Mononuclear cell (primary cell): ENCODE data around the gene TBC1D23. TPM values are rescaled to one million over a fixed set of nuclear protein-coding genes. Genes with fewer than 3 reads are reported as not detected.
"Not testable (repeated sequence)": the region's sequence is repeated elsewhere in the genome, so short reads cannot be mapped to it uniquely, and the experiment has no call there.

Source experiments
- H3K27me3 ChIP-seq: 2 replicates; pipeline ENCODE4 v1.6.0; 2011; ENCODE audit warnings: low read length, control low read depth; ENCODE audit not compliant: insufficient read depth
- H3K4me1 ChIP-seq: 2 replicates; pipeline ENCODE4 v1.5.1; 2011; ENCODE audit warnings: mild to moderate bottlenecking, low read length, control low read depth; ENCODE audit not compliant: insufficient read depth
- H3K4me3 ChIP-seq: 2 replicates; pipeline ENCODE4 v1.5.1; 2011; ENCODE audit warnings: mild to moderate bottlenecking, low read length, moderate library complexity
- H3K9me3 ChIP-seq: 2 replicates; pipeline ENCODE4 v1.5.1; 2011; ENCODE audit warnings: low read depth, mild to moderate bottlenecking, control low read depth, low read length
- total RNA-seq: library from RNA; depleted of rRNA; stranded (reverse); fragments of >200 nt; gene quantifications from one replicate; pipeline ENCODE4 v1.2.3, GENCODE V29; 2012

Gene TBC1D23
- total RNA-seq, 1 donor: 43.4 TPM

DNA sequence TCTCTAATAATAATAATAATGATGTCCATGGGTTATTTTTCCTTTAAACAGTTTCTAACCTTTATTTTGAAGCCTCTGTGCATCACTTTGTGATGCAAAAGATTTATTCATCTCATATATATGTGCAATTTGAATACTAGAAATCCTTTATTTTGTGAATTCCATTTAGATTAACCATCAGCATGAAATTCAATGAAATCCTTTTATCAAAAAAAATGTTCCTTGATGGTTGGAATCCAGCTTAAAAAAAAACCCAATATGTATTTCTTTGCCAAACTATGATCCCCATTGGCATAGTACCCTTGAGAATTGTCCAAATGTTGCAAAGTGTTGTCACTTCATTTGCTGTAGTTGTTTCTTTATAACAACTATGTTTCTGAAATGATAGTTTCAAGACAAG lies 7.4 kb downstream of the TBC1D23 start:
- Histone ChIP-seq H3K4me3 (no peak overlapping the region), H3K9me3 (no peaks in the 10 kb centered on the region), H3K4me1 (peaks cover 13% of the 10 kb centered on the region), H3K27me3 (no peaks in the 10 kb centered on the region)

DNA sequence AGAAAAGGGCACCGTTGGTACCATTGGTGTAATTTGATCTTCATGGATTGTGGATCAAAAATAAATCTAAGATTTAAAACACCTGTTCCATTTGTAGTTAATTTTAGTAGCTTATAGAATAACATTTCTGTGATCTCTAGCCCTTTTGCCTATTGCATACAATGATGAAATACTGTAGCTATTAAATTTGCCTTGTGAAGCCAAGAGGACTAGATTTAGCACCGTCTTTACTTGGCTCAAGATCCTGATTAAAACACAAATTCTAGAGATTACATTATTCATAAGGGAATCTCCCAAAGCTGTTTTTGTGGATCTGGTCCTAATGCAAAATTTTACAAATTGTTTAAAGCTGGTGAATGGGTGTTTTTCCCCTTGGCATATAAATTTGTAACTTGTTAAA lies 8.2 kb downstream of the TBC1D23 start:
- Histone ChIP-seq H3K9me3 (no peaks in the 10 kb centered on the region), H3K4me1 (peaks cover 7% of the 10 kb centered on the region), H3K4me3 (no peak overlapping the region), H3K27me3 (no peaks in the 10 kb centered on the region)

DNA sequence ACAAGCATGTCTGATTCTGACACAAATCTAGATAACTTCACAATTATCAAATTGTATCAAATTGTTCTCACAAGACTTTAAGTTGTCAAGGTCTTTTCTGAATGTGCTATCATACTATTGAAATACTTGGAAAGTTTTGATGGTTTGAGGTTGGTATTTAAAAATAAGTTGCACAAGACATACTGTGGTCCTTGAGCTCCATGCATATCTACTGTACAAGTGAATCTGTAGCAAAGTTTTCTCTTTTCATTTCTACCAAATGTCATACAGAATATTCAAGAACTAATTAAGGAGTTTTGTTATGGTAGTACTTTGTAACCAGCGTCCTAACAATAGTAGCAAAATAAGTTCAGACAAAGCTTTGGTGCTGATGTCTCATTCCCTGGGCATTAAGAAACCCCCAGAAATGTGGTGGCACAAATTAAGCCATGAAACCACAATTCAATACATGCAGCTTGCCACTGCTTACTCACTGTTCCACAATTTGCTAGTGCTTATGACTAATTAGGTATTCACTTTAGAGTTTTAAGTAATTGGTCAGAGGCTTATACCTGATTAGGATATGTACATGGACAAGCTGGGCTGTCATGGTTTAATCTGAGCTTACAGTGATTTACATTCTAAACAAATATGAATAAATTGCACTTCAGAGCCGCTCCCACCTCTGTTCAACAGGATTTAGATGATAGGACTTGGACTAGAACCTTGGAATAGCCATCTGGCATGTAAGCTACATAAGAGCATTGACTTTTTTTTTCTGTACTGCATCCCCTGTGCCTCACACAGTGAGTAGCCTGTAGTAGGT lies 8.8 kb downstream of the TBC1D23 start:
- H3K4me1 ChIP-seq: peaks cover 7% of the 10 kb centered on the region
- H3K9me3 ChIP-seq: no peaks in the 10 kb centered on the region
- no peak overlapping the region for H3K4me3 ChIP-seq
- no peaks in the 10 kb centered on the region for H3K27me3 ChIP-seq

DNA sequence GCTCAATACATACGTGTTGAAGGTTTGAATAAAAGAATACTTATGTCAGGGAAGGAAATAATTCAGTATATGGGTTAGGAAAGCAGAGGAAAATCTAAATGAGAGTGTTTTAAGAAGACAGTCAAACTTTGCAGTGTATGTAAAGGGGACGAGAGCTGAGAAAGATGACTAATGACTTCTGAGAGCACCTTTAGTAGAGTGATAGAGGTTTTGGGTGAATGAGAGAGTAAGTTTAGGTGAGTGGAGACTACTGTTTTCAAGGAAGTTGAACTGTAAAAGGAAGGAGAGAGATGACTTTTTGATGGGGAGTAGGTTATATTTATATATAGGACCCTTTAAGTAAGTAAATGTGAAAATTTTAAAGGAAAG lies 9.4 kb downstream of the TBC1D23 start:
- H3K9me3 ChIP-seq: no peaks in the 10 kb centered on the region
- peaks cover 7% of the 10 kb centered on the region for H3K4me1 ChIP-seq

DNA sequence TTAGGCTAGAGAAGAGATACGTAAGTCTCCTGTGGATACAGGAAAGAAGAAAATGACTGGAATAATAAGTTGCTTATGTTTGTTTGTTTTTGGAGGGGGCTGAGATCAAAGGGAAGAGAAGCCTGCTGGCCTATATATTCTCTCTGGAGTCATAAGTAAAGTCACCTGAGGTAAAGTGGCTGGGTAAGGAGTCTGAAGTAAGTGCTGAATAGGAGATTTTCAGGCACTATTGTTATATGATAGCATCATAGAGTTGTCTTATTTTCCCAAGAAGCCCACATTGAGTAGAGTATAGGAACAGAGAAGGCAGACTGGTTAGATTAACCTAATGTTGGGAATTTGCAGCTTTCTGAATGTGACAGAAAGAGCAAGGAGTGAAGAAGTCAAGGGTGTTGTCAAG lies 10.7 kb downstream of the TBC1D23 start:
- Histone ChIP-seq H3K9me3 (no peaks in the 10 kb centered on the region), H3K4me3 (no peak overlapping the region), H3K27me3 (no peaks in the 10 kb centered on the region), H3K4me1 (peaks cover 4% of the 10 kb centered on the region)

More for the DNA sequence above, 9.4 kb downstream of the TBC1D23 start:
- Histone ChIP-seq H3K4me3 (no peak overlapping the region), H3K27me3 (no peaks in the 10 kb centered on the region)

DNA sequence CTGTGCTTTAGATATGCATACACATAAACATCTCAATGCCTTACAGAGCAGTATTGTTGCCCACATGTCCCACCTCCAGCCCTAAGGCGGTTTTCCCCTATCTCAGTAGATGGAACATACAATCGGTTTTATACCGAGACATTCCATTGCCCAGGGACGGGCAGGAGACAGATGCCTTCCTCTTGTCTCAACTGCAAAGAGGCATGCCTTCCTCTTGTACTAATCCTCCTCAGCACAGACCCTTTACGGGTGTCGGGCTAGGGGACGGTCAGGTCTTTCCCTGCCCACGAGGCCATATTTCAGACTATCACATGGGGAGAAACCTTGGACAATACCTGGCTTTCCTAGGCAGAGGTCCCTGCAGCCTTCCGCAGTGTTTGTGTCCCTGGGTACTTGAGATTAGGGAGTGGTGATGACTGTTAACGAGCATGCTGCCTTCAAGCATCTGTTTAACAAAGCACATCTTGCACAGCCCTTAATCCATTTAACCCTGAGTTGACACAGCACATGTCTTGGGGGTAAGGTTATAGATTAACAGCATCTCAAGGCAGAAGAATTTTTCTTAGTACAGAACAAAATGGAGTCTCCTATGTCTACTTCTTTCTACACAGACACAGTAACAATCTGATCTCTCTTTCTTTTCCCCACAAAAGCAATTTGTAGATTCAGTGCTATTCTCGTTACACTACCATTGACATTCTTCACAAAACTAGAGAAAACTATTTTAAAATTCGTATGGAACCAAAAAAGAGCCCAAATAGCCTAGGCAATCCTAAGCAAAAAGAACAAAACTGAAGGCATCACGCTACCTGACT lies 12.2 kb downstream of the TBC1D23 start:
- not testable (repeated sequence) for H3K4me1 ChIP-seq, H3K27me3 ChIP-seq, H3K9me3 ChIP-seq, H3K4me3 ChIP-seq

DNA sequence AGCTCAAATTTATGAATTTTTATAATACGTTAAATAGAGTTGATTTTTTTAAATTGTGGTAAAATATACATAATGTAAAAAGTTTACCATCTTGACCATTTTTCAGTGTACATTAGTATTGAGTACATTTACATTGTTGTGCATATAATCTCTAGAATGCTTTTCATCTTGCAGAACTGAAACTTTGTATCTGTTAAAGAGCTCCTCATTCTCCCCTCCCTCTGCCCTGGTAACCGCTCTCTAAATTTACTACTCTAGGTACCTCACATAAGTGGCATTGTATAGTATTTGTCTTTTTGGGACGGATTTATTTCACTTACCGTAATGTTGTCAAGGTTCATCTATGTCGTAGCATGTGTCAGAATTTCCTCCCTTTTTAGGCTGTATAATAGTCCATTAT lies 13.6 kb downstream of the TBC1D23 start:
- Histone ChIP-seq H3K9me3 (no peaks in the 10 kb centered on the region), H3K27me3 (no peaks in the 10 kb centered on the region), H3K4me3 (no peak overlapping the region), H3K4me1 (peaks cover 4% of the 10 kb centered on the region)

DNA sequence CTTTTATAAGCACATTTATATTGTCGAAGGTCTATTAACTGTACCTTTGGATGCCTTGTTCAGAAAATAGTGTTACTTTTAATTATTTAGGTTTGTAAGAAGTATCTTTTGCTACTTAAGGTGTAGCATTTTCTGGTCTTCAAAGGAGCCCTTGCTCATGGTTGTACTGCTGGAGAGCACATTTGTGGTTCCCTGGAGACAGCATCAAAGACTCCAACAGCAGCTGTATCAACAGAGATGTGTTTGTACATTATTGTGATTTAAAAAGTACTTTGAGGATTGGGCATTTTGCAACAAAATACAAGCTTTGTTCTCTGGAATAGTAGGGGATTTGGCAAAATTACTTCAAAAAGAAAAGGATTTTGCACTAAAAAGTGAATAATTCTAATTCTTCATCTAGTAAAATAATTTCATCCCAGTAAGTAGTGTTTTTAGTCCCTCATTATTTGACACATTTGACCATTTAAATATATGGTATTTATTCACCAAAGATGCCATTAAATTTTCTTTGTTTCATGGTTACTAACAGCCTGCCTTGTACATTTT lies 16.5 kb downstream of the TBC1D23 start:
- Histone ChIP-seq H3K27me3 (no peaks in the 10 kb centered on the region), H3K9me3 (no peaks in the 10 kb centered on the region), H3K4me3 (no peak overlapping the region), H3K4me1 (no peaks in the 10 kb centered on the region)

DNA sequence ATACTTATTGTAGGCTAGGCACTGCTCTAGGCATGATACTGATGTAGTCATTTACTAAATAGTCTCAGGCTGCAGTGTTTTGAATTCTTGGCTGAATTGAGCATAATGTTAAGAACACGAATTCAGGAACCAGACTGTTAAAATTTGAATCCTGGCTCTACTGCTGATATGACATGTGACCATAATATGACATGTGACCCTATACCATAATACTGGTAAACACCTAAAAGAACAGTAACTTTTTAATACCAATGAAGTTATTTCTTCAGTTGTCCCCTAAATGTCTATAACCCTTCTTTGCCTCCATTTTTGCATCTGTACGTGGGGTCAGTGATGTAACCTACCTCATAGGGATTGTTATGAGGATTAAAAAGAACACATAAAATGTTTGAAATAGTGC lies 18.1 kb downstream of the TBC1D23 start:
- no peaks in the 10 kb centered on the region for H3K27me3 ChIP-seq

DNA sequence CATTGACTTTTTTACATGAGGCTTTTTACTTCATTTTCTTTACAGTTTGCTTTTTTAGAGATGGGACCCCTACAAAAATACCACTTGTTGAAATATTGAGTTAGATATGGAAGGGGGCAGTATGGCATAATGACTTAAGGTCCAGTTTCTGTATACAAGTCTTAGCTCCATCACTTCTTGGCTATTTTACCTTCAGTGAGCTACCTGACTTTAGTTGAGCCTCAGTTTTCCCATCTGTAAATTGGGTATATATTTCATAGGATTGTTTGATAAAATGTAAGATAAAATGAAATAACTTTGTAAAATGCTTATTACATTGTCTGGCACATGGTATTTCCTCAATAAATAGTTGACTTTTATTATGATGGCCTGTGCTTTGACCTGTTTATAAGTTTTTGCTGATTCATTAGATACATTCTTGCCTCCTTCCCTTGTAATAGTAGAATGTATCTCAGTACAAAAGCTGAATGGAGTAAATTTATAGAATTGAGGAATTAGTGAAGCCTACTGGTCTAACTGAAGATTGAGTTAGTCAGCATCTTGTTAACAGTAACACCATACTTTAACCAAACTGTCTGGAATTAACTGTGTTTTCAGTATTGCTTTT lies 27.6 kb downstream of the TBC1D23 start:
- H3K27me3 ChIP-seq: no peaks in the 10 kb centered on the region
- no peaks in the 10 kb centered on the region for H3K4me1 ChIP-seq

More for the DNA sequence above, 18.1 kb downstream of the TBC1D23 start:
- H3K4me3 ChIP-seq: no peak overlapping the region
- H3K9me3 ChIP-seq: no peaks in the 10 kb centered on the region
- H3K4me1 ChIP-seq: no peaks in the 10 kb centered on the region

DNA sequence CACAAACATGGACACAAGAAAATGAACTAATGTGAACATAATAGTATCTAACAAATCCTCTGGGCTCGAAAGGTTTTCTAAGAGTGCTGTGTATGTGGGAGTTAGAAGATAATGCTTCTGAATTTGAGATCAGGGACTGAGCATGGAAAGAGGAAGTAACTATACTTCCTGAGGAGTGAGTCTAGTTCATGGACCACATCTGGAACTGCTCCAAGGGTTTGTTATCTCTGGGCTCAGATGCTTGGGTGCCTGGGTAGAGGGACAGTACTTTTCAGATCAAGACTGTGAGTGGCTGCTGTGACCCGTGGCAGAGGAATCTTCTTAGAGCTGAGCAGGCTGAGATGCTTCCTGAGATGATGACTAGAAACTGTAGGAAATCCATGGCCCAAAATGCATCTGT lies 28.5 kb downstream of the TBC1D23 start:
- H3K9me3 ChIP-seq: no peaks in the 10 kb centered on the region
- H3K4me1 ChIP-seq: no peaks in the 10 kb centered on the region
- H3K27me3 ChIP-seq: no peaks in the 10 kb centered on the region
- no peak overlapping the region for H3K4me3 ChIP-seq

More for the DNA sequence above, 27.6 kb downstream of the TBC1D23 start:
- H3K4me3 ChIP-seq: no peak overlapping the region
- no peaks in the 10 kb centered on the region for H3K9me3 ChIP-seq

DNA sequence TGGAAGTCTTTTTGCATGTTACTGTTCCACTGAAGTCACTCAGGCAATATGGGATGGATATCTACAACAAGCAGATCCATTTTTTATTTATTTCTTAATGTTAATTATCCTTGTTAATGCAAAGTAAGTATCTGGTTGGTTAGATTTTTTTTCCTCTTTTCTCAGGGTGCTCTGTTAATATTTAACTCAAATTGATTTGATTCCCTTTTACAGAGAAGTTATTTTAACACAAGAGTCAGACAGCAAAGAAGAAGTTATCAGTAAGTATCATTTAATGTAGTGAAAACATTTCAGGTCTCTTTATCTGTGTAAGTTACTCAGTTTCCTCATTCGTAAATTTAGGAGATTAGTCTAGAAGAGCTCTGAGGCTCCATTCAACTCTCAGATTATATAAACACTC lies 34.3 kb downstream of the TBC1D23 start:
- H3K4me1 ChIP-seq: no peaks in the 10 kb centered on the region
- H3K9me3 ChIP-seq: no peaks in the 10 kb centered on the region
- no peak overlapping the region for H3K4me3 ChIP-seq

DNA sequence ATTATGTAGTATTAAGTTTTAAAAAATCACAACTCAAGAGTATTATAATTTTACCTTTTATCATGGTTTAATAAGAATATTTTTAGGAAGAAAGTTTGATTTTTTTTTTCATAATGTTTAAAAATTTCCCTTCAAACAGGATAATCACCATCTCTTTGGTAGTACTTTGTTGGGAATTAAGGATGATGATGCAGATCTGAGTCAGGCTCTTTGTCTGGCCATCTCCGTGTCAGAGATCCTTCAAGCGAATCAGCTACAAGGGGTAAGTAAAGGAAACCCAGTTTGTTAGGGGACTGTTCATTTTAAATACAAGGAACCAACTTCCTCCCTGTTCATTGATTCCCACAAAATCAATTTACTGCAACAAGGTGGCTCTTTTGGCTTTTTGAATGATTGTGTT lies 37.0 kb downstream of the TBC1D23 start:
- Histone ChIP-seq H3K27me3 (no peaks in the 10 kb centered on the region), H3K4me3 (no peak overlapping the region), H3K9me3 (no peaks in the 10 kb centered on the region), H3K4me1 (no peaks in the 10 kb centered on the region)

More for the DNA sequence above, 34.3 kb downstream of the TBC1D23 start:
- H3K27me3 ChIP-seq: no peaks in the 10 kb centered on the region

DNA sequence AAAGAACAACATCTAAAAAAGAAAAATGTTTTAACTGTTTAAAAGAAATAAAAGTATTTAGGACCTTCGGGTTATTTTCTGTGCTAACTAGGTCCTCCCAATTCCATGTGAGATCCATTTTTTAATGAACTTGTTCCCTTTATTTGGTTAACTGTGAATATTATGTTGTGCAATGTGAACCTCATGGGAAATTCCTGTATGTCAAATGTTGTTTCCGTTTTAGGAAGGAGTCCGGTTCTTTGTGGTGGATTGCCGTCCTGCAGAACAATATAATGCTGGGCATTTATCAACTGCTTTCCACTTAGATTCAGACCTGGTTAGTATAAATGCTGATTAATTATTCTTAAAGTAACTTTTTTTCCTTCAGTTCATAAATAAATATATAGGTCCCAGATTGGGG lies 38.2 kb downstream of the TBC1D23 start:
- no peaks in the 10 kb centered on the region for H3K9me3 ChIP-seq
- H3K4me3 ChIP-seq: no peak overlapping the region
- H3K4me1 ChIP-seq: no peaks in the 10 kb centered on the region
- H3K27me3 ChIP-seq: no peaks in the 10 kb centered on the region

DNA sequence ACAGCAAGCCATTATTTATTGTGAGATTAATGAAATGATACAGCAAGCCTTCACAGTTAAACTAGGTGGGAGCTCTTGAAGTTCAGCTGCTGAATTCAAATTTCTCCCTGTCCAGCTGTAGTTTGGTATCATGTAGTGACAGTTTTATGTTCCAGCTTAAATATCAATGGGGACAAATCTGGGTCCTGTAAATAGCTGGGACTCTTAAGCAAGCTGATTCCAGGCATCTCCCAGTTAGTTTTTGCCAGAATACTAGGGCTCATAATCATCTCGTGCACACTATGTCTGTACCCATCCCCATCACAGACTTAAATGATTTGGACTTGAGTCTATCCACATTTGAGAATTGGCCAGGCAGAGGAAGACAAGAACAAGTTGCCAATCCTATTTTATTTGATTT lies 45.9 kb downstream of the TBC1D23 start:
- no peaks in the 10 kb centered on the region for H3K4me1 ChIP-seq
- no peaks in the 10 kb centered on the region for H3K9me3 ChIP-seq
- H3K27me3 ChIP-seq: no peaks in the 10 kb centered on the region
- H3K4me3 ChIP-seq: no peak overlapping the region
